Measurements from ENCODE around the gene BMPR1B. TPM values are rescaled to one million over a fixed set of nuclear protein-coding genes. Genes with fewer than 3 reads are reported as not detected.

The BMPR1B gene
- total and polyA plus RNA-seq, 9 of the 15 experiments (the other 6 are each of a cell fraction or from before 2014, with no cell fraction given) = 0.01 TPM; not detected in 8

- TF ChIP-seq CHAMP1 (IDR thresholded peaks at IDR 0.05) (no peak), PKNOX1 (IDR thresholded peaks at IDR 0.05) (no peak), U2AF1 (optimal IDR thresholded peaks at IDR 0.05; ENCODE audit: low read depth, low read length) (no peak), ZNF766 (CRISPR knock-in tag; conservative IDR thresholded peaks at IDR 0.05) (no peak)
Measured at GRCh38 chr4:95084584-95084983, 326.8 kb downstream of the BMPR1B start (continued).

- no peak overlapping the region for H3K9ac ChIP-seq (ENCODE audit: insufficient read depth in 1 of 2, low read depth in 2 of 2, low read length in 2 of 2)
- no peak for FAIRE-seq
- 0 out of 5 replicates have a peak, but pooled peaks cover 0 to 2% of the 10 kb centered on the region in 2 experiments for H3K4me1 ChIP-seq (replicated peaks in 1 of 2; ENCODE audit: control insufficient read depth in 2 of 2, insufficient read depth in 2 of 2, low read length in 2 of 2)
- H3K9me1 ChIP-seq (ENCODE audit: control insufficient read depth, insufficient read depth, low read length) = no peaks in the 10 kb centered on the region
- no peak overlapping the region for H2AFZ ChIP-seq (ENCODE audit: low read depth, low read length)
- no peaks in the 10 kb centered on the region for H4K20me1 ChIP-seq (replicated peaks; ENCODE audit: control insufficient read depth, insufficient read depth, low read length)
- H3K36me3 ChIP-seq (ENCODE audit: control insufficient read depth, insufficient read depth, low read length) = no peaks in the 10 kb centered on the region
- no peaks in the 10 kb centered on the region for H3K9me3 ChIP-seq (replicated peaks; ENCODE audit: control insufficient read depth, insufficient read depth, low read depth, low read length)
- DNase-seq (ENCODE audit: extremely low read depth in 1 of 4, low spot score in 3 of 4) = no peak
- BruUV-seq (replicated peaks) = no TSS peak
- ChIA-PET CTCF (ENCODE audit: low intra/inter-chr PET ratio) (no interaction called here), POLR2A (no interaction called here)
- H3K4me3 ChIP-seq = no peak overlapping the region
- under 1% methylated on average over 7 of the region's 7 CpGs for WGBS (ENCODE audit: insufficient coverage, low coverage, missing lambda C conversion rate)
- no peak overlapping the region for H3K27ac ChIP-seq (ENCODE audit: extremely low read depth, low read depth, low read length)
- H3K79me2 ChIP-seq (ENCODE audit: control insufficient read depth, insufficient read depth, low read length) = no peaks in the 10 kb centered on the region
- in situ Hi-C loops (cut with MboI) = no loop called here
- ATAC-seq = no peak
- no peak overlapping the region for H3K4me2 ChIP-seq (ENCODE audit: insufficient read depth, low read length)
- no peaks in the 10 kb centered on the region for H3K27me3 ChIP-seq (ENCODE audit: control insufficient read depth in 2 of 2, insufficient read depth in 2 of 2, low read length in 2 of 2)
- intact Hi-C loops (cut with micrococcal nuclease) = no loop called here
- TF ChIP-seq MAFK (IDR thresholded peaks at IDR 0.05; ENCODE audit: low read length) (no peak), ZNF146 (CRISPR knock-in tag; IDR thresholded peaks at IDR 0.05; ENCODE audit: unreplicated experiment) (no peak), ZNF324 (CRISPR knock-in tag; IDR thresholded peaks at IDR 0.05) (no peak), DMBX1 (CRISPR knock-in tag; IDR thresholded peaks at IDR 0.05; ENCODE audit: borderline replicate concordance) (no peak), EGR1 (conservative IDR thresholded peaks at IDR 0.05) (no peak), XRCC5 (IDR thresholded peaks at IDR 0.05; ENCODE audit: low read depth, low read length) (no peak), ZNF695 (CRISPR knock-in tag; IDR thresholded peaks at IDR 0.05) (no peak), ZZZ3 (IDR thresholded peaks at IDR 0.05) (no peak), NR4A1 (CRISPR knock-in tag; IDR thresholded peaks at IDR 0.05) (no peak), NR4A1 (tag; IDR thresholded peaks at IDR 0.05) (no peak), ZNF586 (CRISPR knock-in tag; conservative IDR thresholded peaks at IDR 0.05) (no peak), HMGXB4 (CRISPR knock-in tag; IDR thresholded peaks at IDR 0.05) (no peak), MIER1 (IDR thresholded peaks at IDR 0.05; ENCODE audit: low read depth) (no peak), DACH1 (IDR thresholded peaks at IDR 0.05; ENCODE audit: partially characterized antibody) (no peak)
Measured at GRCh38 chr4:95085124-95085833, 327.5 kb downstream of the BMPR1B start.
